HG03097 (cell line): ENCODE results near the gene DAB1.

Source experiments
- ATAC-seq: cut with Tn5 transposase; IDR thresholded peaks from one replicate; pipeline ENCODE4 v1.9.1; 2021; ENCODE audit not compliant: unreplicated experiment, low FRiP score

The DAB1 gene

DNA sequence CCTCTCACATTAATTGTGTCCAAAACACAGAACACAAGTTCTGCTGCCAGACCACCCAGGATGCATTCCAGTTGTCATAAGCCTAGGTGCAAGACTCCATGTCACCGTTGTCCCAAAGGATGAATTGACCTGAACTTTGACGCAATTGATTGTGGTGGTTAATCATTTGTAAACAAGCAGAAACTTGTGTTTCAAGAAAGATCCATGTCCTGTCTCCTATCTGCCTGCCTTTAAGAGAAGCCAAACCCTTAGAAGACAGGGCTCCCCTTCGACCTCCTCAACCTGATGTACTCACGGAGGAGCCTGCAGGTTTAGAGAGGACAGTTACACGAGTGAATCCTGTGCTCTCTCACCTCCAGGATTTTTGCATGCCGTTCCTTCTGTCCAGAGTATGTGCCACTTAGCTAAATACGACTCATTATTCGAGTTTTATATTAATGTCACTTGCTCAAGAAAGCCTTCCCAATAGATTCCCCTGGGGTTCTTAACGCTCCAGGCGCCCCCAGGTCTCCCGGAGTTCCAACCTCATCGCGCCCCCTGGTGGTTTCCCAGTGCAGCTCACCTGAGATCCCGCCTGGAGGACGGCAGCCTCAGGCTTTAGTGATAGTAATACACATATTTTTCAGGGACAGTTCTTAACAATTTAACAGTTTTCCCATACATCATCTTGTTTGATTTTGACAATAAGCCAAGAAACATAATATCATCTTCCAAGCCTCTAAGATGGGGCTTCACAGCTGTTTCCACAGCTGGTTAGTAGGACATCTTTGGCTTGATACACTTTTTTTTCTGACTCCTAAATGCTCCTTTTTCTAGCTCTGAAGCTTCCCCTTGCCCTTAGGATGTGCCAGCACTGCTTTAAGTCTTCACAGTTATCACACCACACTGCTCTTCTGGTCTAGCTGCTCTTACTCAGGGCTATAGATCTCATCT, 455.7 kb downstream of the DAB1 start:
- ATAC-seq: no peak

GRCh38 chr1:56967355-56967754, 456.5 kb downstream of the DAB1 start:
- no peak for ATAC-seq

GRCh38 chr1:56966698-56966999, 457.2 kb downstream of the DAB1 start:
- ATAC-seq: no peak

GRCh38 chr1:56965916-56966697, 457.8 kb downstream of the DAB1 start, which contains the start of gene C8B:
TSS of gene C8B (minus strand) at chr1:56966015. CDS start at chr1:56965948, 67 bp downstream.
- ATAC-seq: no peak

DNA sequence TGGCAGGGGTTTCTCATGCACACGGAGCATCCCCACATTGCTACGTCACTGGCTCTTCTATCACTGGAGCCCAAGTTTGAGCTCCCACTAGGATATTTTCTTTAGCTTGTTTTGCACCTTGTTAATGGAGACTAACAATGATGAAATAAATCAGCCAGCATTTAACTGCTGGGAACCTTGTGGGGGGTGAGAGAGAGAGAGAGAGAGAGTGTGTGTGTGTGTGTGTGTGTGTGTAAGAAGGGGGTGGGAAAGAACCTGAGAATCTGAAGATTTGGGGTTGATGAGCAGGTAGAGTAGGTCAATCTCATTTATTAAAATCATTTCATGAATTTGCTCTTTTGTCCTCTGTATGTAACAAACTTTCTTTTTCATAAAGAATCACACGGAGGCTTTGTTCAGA, 458.7 kb downstream of the DAB1 start:
- no peak for ATAC-seq

GRCh38 chr1:56964349-56965017, 459.4 kb downstream of the DAB1 start:
- ATAC-seq: no peak

DNA sequence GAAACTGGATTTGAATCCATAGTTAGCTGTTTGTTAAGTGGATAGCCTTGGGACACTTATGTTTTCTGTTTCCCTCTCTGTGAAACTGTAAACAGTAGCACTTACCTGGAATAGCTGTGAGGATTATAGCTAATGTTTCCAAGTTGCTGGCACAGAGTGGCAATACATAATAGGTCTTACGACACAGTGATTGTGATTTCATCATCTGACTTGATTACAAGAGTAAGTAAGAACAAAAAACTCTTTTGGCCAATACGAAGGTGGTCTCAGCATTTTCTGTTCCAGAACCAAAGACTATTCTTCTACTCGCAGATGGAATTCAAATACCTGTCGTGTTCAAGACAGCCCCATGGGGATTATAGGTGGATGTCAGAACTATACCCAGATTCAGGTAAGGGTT, 460.2 kb downstream of the DAB1 start:
- no peak for ATAC-seq

- no peak for ATAC-seq
Observed at GRCh38 chr1:56961426-56961825, 462.4 kb downstream of the DAB1 start.

DNA sequence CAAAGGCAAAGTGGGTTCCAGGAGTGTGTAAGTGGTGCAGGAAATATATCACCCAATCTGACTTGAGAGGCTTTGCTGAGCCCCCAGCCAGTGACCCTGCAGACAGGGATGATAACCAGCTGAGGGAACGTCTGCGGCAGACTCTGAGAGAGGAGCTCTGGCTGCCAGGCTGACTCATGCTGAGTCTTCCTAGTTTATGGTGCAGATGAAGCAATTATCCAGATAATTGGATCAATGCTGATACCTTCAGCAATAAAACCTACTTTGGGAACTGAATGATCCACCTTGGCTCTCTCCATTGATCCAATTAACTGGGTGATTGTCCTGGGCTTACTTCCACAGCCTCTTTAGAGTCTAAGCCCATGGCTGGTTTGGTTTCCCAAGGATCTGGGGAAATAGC, 465.3 kb downstream of the DAB1 start:
- no peak for ATAC-seq

DNA sequence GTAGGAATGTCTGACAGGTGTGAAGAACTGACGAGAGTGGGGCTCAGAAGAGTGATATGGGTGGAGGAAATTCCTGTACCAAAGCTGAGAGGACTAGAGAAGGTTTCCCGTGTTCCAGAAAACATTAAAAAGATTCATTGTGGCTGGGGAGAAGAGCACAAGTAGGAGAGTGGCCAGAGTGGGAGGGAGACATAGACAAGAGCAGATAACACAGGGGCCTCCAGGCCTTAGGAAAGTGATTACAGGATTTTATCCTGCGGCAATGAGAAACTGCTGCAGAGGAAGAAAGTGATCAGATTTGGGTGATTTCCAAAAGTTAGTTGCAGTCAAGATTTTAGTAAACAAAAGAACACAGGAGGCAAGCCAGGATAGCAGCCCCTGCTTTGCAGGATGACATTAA, 465.9 kb downstream of the DAB1 start:
- ATAC-seq: no peak

DNA sequence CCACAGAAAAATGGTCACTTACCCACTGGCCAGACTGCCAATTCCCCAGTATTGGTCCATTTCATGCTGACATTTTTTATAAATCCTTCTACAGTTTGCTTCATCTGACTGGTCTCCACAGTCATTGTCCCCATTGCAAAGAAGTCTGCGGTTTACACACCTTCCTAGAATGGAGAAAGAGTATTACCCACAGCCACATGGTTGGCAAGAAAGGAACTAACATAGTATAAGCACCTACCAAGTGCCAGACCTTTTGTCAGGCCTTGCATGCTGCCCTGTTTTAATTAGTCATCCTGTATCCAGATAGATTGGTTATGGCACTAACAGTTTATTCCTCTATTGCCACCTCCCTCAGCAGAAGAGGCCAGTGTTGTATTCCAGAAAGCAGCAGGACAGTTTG, 469.2 kb downstream of the DAB1 start:
- no peak for ATAC-seq

DNA sequence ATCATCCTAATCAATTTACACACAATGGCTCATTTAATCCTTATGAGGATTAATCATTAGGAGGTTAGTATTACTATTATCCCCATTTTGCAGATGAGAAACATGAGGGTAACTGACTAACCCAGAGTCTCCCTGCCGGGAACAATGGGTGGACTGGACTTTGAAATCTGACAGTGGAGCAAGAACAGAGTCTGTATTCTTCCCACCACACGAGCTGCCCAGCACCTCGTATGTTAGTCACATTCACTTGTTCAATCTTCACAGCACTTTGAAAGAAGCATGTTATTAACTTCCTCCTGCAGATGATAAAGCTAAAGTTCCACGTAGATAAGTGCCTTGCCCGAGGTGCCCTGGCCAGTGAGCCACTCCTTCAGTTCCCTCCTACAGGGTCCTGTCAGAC, 470.5 kb downstream of the DAB1 start:
- ATAC-seq: no peak

DNA sequence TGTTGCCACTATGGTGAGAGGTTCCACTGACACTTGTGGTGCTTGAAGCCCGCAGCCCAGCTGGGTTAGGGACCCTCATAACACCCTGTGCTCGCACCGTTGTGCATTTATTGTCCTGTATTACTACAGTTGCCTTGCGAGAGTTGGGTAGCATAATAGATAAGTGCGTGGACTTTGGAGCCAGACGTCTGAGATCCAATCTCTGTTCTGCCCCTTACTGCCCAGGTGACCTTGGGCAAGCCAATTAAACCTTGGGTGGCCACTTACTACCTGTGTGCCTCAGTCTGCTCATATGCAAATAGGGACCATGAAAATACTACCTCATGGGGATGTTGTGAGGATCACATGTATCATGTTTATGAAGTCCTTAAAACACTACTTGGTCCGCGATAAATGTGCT, 471.4 kb downstream of the DAB1 start:
- no peak for ATAC-seq

GRCh38 chr1:56948403-56949023, 475.3 kb downstream of the DAB1 start:
- no peak for ATAC-seq
